Left lung (tissue), 10 donors: ENCODE results near the gene EMILIN1. TPM values are rescaled to one million over a fixed set of nuclear protein-coding genes. Genes with fewer than 3 reads are reported as not detected.

ENCODE experiments used
- ATAC-seq: fragments of 200-7000 bp; cut with Tn5 transposase; one replicate; pipeline ENCODE4 v1.9.1; 2020; ENCODE audit warnings: moderate library complexity
- DNase-seq, 4 donors: peaks; one replicate each; pipeline ENCODE4 v3.0.0-alpha.2; 2013 to 2020
- H3K27ac ChIP-seq, 2 donors: fragments of 200-600 bp; sonication (generic) in 1 of 2; one replicate each; pipeline versions ENCODE4 v1.5.0 to v1.8.0; 2020 to 2021
- H3K27me3 ChIP-seq, 2 donors: fragments of 200-600 bp; sonication (generic) in 1 of 2; one replicate each; pipeline versions ENCODE4 v1.5.0 to v1.8.0; 2020 to 2021
- H3K36me3 ChIP-seq, 2 donors: fragments of 200-600 bp; sonication (generic) in 1 of 2; one replicate each; pipeline versions ENCODE4 v1.5.0 to v1.8.0; 2020 to 2021
- H3K4me1 ChIP-seq, 2 donors: fragments of 200-600 bp; one replicate each; pipeline ENCODE4 v1.8.0; 2021
- H3K4me3 ChIP-seq, 2 donors: fragments of 200-600 bp; sonication (generic) in 1 of 2; one replicate each; pipeline versions ENCODE4 v1.5.0 to v1.8.0; 2020 to 2021; ENCODE audit warnings: mild to moderate bottlenecking in 1 of 2
- H3K9me3 ChIP-seq, 2 donors: fragments of 200-600 bp; sonication (generic) in 1 of 2; one replicate each; pipeline versions ENCODE4 v1.5.0 to v1.8.0; 2020 to 2021
- intact Hi-C, 2 donors: fragments of 100-400 bp; cut with DNase I; formaldehyde crosslinking; loops; one replicate each; pipeline versions ENCODE4 v1.11.2 to v1.14.2; 2022
- polyA plus RNA-seq, 6 donors: library from polyadenylated mRNA; unstranded; fragments of 120-200 nt; gene quantifications; one replicate each; pipeline ENCODE4 v1.2.1, GENCODE V29; 2013; ENCODE audit not compliant: insufficient read length in 6 of 6
- total RNA-seq, 2 donors: library from RNA; stranded (reverse); fragmentation: NEBNext Ultra II Directional; extraction: Animal tissue kit (Norgen Biotek cat#: 25700); gene quantifications; one replicate each; pipeline ENCODE4 v1.2.1, GENCODE V29; 2021
- TF ChIP-seq, protein P1 (sequence below), 2 donors: fragments of 200-600 bp; sonication (generic) in 1 of 2; IDR thresholded peaks; one replicate each; pipeline versions ENCODE4 v1.5.0 to v1.8.0; 2021; ENCODE audit warnings: antibody characterized with exemption in 2 of 2
- donor health status: DM: no; HTN: yes; CAD: no.
- donor health status: DM: no; HTN: no; CAD: no.

The EMILIN1 gene
- total and polyA plus RNA-seq, 8 donors: 137 to 268 (median 176) TPM

DNA sequence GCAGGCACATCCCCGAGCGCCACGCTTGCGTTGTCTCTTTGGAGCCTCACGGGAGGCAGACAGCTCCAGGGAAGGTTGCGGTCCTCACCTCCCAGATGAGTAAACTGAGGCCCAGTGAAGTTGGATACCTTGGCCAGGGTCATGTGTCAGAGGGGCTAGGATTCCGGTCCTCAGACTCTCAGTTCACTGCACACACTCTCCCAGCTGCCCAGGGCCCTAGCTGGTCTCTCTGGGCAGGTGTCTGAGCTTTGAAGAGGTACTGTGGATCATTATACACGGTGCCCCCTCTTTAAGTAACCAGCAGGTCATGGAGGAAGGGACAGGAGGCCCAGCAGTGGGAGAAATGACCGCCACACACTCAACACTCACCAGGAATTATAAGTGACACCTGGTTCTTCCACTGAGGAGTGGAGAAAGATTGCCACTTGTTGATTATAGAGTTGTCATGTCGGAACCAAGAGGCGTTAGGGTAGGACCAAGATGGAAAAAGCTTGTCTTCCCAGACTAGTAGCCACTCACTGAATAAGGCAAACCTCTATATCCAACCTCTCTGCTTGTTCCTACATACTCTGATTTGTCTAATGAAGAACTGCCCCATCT, 45.1 kb upstream of the EMILIN1 start:
- no peaks in the 10 kb centered on the region for H3K9me3 ChIP-seq
- TF ChIP-seq, protein P1, sequence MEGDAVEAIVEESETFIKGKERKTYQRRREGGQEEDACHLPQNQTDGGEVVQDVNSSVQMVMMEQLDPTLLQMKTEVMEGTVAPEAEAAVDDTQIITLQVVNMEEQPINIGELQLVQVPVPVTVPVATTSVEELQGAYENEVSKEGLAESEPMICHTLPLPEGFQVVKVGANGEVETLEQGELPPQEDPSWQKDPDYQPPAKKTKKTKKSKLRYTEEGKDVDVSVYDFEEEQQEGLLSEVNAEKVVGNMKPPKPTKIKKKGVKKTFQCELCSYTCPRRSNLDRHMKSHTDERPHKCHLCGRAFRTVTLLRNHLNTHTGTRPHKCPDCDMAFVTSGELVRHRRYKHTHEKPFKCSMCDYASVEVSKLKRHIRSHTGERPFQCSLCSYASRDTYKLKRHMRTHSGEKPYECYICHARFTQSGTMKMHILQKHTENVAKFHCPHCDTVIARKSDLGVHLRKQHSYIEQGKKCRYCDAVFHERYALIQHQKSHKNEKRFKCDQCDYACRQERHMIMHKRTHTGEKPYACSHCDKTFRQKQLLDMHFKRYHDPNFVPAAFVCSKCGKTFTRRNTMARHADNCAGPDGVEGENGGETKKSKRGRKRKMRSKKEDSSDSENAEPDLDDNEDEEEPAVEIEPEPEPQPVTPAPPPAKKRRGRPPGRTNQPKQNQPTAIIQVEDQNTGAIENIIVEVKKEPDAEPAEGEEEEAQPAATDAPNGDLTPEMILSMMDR (IDR thresholded peaks at IDR 0.05): no peak
- peak overlapping the region; percentile 92 to 95 for H3K4me3 ChIP-seq
- peaks cover 19 to 32% of the 10 kb centered on the region in 2 donors for H3K4me1 ChIP-seq
- H3K36me3 ChIP-seq: peaks cover 5 to 38% of the 10 kb centered on the region in 2 donors
- no peaks in the 10 kb centered on the region for H3K27me3 ChIP-seq
- no peak for DNase-seq
- H3K27ac ChIP-seq: peak overlapping the region; percentile 82 to 84
- intact Hi-C loops: loop anchor here in 1 of 2 donors (10.0 kb wide), 1 partner anchor 51 kb away; the partner anchor contains the start of gene KHK
- peak; percentile 4 for ATAC-seq

DNA sequence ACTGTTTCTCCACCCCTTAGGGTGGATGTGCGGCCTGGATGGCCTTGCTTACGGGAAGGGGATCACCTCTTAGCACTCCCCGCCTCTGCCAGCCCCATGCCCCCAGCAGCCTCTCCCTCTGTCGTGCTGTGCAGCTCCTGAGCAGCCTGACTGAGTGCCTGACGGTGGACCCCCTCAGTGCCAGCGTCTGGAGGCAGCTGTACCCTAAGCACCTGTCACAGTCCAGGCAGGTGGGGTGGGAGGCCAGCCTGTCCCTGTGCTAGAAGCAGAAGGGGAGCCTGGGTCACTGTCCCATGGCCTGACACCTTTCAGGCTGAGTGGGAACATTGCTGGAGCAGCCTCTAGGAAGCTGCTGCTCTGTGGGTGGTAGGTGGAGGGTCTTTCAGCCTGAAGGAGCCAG, 40.4 kb upstream of the EMILIN1 start:
- DNase-seq (no peak), ATAC-seq (no peak)
- TF ChIP-seq, protein P1 (IDR thresholded peaks at IDR 0.05): no peak
- intact Hi-C loops: loop anchor here in 1 of 2 donors (10.0 kb wide), 1 partner anchor 47 kb away; the partner anchor contains the start of gene KHK
- Histone ChIP-seq H3K4me1 (peaks cover 15 to 22% of the 10 kb centered on the region in 2 donors), H3K27ac (no peak overlapping the region), H3K4me3 (no peak overlapping the region), H3K9me3 (no peaks in the 10 kb centered on the region), H3K27me3 (no peaks in the 10 kb centered on the region), H3K36me3 (peaks cover 5 to 85% of the 10 kb centered on the region in 2 donors)

DNA sequence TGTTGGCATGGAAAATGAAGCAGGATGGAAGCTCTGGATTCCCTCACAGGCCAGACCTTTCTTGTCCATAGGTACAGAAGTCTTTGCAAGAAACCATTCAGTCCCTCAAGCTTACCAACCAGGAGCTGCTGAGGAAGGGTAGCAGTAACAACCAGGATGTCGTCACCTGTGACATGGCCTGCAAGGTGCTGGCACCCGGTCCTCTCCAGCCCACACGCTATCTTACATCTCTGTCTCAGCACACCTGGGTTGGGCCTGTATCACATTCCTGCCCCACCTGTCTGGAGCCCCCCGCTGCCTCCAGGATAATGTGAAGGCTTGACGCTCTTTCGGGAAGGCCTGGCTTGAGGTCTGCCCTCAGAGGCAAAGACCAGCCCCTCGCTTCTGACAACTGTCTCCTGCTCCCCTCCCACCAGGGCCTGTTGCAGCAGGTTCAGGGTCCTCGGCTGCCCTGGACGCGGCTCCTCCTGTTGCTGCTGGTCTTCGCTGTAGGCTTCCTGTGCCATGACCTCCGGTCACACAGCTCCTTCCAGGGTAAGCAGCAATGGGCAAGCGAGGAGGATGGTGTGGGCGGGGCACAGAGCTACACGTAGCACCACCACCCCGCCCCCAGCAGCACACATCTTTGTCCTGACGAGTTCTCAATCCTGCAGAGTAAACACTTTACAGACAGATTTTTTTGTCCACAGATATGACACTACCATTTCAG, 39.6 kb upstream of the EMILIN1 start:
- no peaks in the 10 kb centered on the region for H3K9me3 ChIP-seq
- no peaks in the 10 kb centered on the region for H3K27me3 ChIP-seq
- no peak for ATAC-seq
- peaks cover 5 to 89% of the 10 kb centered on the region in 2 donors for H3K36me3 ChIP-seq
- intact Hi-C loops: loop anchor here in 1 of 2 donors (10.0 kb wide), 1 partner anchor 46 kb away; the partner anchor contains the start of gene KHK
- H3K27ac ChIP-seq: no peak overlapping the region
- H3K4me3 ChIP-seq: no peak overlapping the region
- H3K4me1 ChIP-seq: peaks cover 11 to 16% of the 10 kb centered on the region in 2 donors
- DNase-seq: no peak
- TF ChIP-seq, protein P1 (IDR thresholded peaks at IDR 0.05): no peak

DNA sequence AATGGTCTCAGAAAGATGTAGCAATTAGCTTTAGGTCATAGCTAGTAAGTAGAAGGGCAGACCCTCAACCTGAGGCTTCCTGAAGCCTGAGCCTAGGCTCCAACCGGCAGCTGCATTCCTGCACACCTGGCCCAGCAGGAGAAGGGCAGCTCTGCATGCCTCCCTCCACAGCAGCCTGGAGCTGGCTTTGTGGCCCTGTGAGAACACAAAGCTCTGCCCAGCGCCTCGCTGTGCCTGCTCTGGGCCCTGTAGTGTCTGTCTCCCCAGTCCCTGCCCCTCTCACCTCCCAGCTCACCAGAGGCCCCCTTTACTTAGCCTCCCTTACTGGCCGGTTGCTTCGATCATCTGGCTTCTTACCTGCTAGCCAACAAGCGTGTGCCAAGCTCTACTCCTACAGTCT, 39.0 kb upstream of the EMILIN1 start:
- TF ChIP-seq, protein P1 (IDR thresholded peaks at IDR 0.05): no peak
- peaks cover 5 to 10% of the 10 kb centered on the region in 2 donors for H3K4me1 ChIP-seq
- intact Hi-C loops: loop anchor here in 1 of 2 donors (10.0 kb wide), 1 partner anchor 45 kb away; the partner anchor contains the start of gene KHK
- no peak overlapping the region for H3K4me3 ChIP-seq
- H3K27ac ChIP-seq: no peak overlapping the region
- no peaks in the 10 kb centered on the region for H3K27me3 ChIP-seq
- no peak for ATAC-seq
- H3K36me3 ChIP-seq: peaks cover 5 to 89% of the 10 kb centered on the region in 2 donors
- no peaks in the 10 kb centered on the region for H3K9me3 ChIP-seq
- no peak for DNase-seq

DNA sequence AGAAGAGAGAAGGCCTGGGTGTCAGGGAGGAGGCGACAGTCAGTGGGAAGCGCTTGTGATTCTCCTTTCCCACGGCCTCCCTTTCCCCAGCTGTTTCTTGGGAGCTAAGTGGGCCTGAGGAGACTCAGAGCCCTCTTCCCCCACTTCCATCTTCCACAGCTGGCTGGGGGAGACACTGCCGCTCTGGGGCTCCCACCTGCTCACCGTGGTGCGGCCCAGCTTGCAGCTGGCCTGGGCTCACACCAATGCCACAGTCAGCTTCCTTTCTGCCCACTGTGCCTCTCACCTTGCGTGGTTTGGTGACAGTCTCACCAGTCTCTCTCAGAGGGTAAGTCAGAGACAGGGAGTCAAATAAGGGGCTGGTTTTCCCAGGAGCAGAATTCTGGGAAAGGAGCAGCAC, 38.5 kb upstream of the EMILIN1 start:
- Histone ChIP-seq H3K36me3 (peaks cover 5 to 86% of the 10 kb centered on the region in 2 donors), H3K27ac (no peak overlapping the region), H3K9me3 (no peaks in the 10 kb centered on the region), H3K4me1 (peaks cover 2 to 5% of the 10 kb centered on the region in 2 donors), H3K27me3 (no peaks in the 10 kb centered on the region), H3K4me3 (no peak overlapping the region)
- DNase-seq: no peak
- intact Hi-C loops: loop anchor here in 1 of 2 donors (10.0 kb wide), 1 partner anchor 45 kb away; the partner anchor contains the start of gene KHK
- TF ChIP-seq, protein P1 (IDR thresholded peaks at IDR 0.05): no peak
- no peak for ATAC-seq
